Stimulated activated CD4-positive, alpha-beta T cell treated with anti-CD3 and anti-CD28 coated beads, Interleukin-4, amount 100 ng/mL, for 24 hours (primary cell): ENCODE data around the gene MRGPRF.

Source experiments
- DNase-seq: peaks from one replicate; pipeline ENCODE4 v3.0.0-alpha.2; 2020

MRGPRF gene

DNA sequence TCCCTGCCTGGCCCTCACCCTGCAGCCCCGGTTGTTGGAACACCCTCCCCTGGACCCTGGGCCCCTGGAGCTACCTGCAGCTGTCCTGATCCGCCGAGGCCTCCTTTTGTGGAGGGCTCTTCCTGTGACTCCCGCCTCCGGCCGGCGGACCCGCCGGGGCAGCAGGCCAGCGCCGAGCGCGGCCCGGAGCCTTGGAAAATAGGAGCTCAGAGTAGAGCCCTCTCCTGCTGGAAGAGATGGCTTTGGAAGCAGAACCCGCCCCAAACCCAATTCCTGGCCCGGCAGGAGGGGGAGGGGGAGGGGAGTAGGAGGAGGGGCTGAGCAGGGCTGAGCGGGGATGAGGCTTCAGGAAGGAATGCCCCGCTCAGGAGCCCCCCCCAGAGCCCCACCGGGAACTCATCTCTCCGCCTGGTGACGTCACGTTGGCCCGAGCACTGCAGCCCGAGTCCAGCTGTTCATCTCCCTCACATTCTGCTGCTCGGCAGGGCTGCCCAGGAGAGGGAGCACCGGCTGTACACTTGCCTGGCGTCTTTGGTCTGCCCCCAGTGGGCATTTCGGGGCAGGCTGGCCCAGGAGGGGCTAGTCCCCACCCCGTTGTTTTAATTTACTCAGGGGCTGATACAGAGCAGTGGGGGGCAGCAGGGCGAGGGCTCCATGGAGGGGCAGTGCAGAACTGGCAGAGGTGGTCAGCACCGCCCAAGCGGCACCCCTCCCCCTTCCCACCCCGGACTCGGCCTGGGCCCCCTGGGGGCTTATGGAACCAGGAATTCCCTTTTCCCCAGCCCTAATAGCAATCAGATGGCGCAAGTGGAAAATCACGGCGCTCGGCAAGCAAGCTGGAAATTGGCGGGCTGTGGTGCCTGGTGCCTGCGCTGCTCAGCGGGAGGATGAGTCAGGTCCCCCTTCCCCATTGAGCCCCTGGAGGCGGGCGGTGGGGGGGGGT, at the start of gene MRGPRF:
MRGPRF (minus strand) TSS at position 238 of the 943 bp plus-strand sequence. CDS start 3,345 bp downstream, outside the sequence.
- DNase-seq, result no peak

DNA sequence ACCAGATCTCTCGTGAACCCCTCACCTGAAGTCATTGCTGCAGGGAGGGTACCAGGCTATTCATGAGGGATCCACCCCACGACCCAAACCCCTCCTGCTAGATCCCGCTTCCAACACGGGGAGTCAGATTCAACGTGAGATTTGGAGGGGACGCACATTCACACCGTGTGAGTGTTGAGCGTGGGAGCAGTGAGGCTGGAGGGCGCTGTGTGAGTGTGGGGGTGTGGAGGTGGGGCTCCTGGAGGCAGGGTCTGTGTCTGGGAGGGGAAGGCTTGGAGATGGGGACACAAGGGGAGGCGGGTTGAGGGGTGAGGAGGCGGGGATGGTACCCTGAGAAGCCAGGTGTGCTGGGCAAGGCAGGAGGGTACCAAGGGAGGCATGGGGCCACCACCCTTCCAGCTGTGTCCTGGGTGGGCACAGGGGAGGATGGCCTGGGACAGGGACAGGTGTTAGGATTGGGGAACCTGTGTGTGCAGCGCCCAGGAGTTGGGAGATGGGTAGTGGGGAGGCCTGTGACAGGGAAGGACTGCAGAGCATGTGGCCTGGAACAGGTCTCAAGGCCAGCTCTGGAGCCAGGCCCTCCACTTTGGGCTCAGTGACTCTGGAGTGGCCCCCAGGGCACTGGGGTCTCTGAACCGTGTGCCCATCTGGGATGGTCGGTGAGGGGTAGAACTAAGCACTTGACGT, 49.3 kb upstream of the MRGPRF start:
- DNase-seq, result no peak

DNA sequence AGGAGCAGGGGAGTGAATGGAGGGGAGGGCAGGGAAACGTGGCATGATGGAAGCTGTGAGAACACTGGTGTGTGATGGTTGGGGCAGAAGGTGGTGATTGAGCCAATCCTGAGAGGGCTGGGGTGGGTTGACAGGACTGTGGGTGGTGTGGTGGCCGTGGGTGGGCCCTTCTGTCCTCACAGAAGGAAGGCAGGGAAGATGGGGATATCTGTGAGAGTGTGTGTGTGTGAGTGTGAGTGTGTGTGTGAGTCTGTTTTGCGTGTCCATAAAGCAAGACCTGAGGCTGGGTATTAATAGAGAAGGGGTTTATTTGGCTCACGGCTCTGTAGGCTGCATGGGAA, 48.6 kb upstream of the MRGPRF start:
- DNase-seq, result no peak

GRCh38 chr11:69060806-69061712, 48.0 kb upstream of the MRGPRF start:
- DNase-seq, result no peak

GRCh38 chr11:69059985-69060384, 46.9 kb upstream of the MRGPRF start:
- no peak for DNase-seq

DNA sequence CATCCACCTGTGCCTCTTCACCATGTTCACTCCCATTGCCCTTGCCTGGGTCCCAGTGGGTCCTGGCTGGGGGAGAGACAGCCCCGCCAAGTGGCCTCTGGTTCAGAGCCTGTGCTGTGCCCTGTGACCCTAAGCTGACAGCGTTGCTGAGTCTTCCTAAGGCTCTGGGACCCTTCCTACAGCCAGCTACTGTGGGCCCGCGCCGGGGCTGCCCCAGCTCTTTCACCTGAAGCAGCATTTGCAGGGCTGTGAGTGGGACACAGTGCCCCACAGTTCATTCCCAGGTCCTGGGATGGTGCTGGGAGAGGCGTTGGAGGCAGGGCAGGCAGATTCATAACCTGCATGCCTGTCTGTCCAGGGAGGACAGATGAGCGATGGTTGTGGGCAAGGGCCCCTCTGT, 46.4 kb upstream of the MRGPRF start:
- no peak for DNase-seq

DNA sequence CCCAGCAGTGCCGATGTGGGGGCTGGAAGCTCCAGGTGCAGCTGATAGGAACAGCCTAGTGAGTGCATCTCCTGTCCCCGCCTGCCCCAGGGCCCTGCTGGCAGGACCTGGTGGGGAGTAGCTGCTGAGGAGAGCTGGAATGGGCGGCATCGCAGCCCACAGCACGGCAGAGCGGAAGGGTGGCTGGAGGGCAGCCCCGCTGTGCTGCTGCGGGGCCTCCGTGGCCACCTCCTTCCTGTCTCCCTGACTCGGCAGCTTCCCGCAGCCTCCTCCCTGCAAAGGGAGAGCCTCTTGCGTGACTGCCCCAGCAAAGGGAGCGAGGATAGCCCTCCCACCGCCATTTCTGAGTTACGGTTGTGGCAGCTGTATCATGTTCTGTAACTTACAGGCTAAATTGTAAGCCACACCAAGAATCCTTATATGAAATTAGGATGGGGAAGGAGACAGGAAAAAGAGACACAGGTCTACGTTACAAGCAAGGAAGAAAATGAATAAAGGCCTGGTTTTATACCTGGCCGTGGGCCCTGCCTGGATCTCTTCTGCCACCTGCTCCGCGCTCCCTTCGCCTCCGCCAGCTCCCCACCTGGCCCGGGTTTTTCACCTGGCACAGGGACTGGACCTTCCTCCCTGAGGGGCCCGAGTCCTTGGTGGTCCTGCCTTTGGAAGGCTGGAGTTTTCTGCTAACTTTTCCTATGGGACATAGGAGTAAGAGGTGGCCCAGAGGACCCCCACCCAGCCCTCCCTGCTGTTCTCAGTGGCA, 45.6 kb upstream of the MRGPRF start:
- DNase-seq, result no peak

- DNase-seq, result no peak
These were observed 44.8 kb upstream of the MRGPRF start for GRCh38 chr11:69057801-69058200.

DNA sequence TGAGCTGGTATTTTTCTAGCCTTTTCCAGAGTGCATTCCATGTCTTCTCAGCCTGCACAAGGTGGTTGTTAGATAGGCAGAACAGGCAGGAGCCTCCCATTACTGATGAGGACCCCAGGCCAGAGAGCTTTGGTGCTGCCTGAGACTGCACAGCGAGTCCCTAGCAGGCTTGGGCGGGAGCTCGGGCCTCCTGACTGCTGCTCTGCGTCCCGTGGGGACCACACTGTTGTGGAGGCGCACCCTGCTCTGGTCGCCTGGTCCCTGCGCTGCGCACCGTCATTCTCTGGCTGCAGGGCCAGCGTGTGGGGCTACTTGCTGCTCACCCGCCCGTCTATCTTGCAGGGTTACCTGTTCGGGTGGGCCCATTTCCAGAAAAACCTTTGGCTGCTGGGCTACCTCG, 44.2 kb upstream of the MRGPRF start:
- no peak for DNase-seq

- DNase-seq, result no peak
These were observed 42.8 kb upstream of the MRGPRF start for GRCh38 chr11:69055598-69056516.

DNA sequence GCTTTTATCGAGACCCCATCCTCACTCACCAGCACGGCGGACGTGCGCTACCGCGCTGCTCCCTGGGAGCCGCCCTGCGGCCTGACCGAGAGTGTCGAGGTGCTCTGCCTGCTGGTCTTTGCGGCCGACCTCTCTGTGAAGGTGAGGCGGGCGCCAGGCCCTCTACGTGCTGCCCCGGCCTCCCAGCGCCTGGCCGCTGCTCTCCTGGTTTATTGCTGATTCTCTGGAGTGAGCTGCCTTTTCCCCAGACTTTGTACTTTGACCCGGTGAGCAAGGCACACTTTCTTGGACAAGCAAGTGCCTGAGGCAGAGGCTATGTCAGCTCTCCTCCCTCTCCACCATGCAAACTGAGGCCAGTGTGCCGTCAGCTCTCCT, 42.2 kb upstream of the MRGPRF start:
- DNase-seq, result no peak

DNA sequence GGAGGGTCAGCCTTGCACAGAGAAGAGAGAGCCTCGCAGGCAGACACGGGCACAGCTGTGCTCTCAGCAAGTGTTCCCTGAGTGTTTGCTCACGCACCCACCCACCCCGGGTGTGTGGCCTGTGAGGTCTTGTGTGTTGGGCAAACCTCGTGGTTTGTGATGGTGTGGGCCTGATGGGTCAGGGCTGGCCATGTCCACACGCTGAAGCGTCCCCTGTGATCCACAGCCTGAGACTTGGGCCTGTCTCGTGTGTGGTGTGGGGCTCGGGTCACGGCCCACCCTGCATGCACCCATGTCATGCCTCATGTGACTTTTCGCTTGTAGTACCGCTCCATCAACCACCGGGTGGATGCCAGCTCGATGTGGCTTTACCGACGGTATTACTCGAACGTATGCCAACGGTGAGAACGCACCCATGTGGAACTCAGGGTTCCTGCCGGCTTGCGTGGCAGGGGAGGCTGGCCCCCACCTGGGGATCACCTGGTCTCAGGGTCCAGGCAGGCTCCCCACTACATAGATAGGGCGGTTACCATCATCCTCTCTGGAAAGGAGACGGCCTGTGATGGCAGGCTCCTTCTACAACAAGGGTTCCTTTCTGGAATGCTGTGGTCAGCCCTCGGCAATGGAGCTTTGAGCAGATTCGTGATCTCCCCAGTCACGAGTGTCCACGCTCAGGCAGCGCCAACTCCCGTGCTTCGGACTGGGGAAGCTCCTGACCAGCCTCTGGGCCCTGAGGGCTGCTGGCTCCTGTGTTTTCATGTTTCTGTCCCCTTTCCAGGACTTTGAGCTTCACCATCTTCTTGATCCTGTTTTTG, 41.6 kb upstream of the MRGPRF start:
- no peak for DNase-seq

- DNase-seq, result no peak
These were observed 40.7 kb upstream of the MRGPRF start for GRCh38 chr11:69053546-69054396.

GRCh38 chr11:69053169-69053477, 40.1 kb upstream of the MRGPRF start:
- no peak for DNase-seq

DNA sequence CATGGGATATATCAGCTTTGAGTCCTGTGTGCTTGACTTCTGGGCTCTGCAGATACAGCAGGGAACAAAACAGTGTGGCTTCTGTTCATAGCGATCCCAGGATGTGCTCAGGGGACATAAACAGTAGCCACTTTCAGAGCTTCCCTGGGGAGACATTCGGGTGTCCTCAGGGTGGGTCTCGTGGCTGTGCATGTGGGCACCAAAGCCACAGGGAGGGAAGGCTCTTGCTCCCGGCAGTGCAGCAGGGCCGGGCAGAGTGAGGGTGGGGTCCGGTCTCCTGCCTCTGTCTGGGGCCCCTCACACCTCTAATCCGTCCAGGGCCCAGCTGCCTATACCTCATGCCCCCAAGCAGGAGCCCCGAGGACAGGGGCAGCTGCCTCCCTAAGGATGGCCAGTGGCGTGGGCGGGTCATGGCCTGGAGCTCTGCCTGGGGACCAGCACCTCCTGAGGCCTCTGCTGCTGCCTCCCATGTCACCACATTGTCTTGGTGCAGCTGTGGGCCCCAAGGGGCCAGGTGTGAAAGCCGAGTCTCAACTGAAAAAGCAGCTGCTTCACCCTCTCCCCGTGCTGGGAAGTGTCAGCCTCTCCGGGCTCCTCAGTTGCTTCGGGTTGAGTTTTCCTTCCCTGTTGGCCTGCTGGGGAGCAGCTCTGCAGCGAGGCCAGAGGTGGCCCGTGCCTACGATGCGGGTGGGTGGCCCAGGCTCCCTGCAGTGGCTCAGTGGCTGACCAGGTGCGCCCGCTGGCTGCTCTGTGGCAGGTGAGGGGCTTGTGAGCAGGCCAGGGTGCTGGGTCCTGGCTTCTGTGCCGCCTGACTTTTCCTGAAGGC, 39.5 kb upstream of the MRGPRF start:
- no peak for DNase-seq

DNA sequence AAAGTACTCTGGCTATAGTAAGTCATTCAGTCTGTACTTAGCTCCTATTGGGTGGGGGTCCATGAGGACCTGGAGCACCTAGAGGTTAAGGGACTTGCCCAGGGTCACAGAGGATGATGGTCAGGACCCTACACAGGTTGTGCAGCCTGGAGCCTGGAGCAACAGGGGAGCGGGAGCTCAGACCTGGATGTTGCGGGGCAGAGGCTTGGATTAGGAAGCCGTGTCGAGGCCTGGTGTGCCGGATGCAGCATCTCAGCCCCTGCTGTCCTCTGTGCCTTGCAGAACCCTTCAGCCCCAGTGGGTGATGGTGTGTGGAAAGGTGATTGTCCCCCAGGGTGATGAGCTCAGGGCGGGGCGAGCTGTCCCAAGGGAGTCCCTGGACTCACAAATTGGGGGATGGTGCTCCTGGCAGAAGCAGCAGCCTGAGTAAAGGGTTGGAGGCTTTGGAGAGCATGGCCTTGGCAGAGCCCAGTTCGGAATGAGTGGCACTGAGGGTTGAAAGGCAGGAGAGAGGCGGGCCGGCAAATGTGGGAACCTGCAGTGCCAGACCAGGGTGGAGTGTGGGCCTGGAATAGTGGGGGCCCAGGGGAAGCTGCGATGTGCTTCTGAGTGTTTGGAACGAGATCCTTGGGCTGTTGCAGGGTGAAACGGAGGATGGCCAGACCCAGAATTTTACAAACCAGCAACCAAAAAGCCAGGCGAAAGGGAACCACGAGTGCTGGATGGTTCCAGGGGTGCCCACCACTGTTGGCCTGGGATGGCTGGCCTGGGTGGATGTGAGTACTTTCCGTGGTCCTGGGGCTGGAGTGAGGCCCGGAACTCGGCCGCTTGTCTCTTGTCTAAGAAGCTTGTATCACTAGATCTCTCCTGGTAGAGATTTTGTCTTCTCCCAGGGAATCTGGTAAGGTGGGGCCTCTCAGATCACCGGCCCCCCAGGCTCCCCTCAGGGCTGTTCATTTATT, 38.6 kb upstream of the MRGPRF start:
- no peak for DNase-seq

- no peak for DNase-seq
These were observed 37.7 kb upstream of the MRGPRF start for GRCh38 chr11:69050592-69051380.
